Activated gamma-delta T cell treated with Interleukin-2 at 50 U/mL for 16 hours (primary cell): Measurements from ENCODE around the gene BCR.

Source experiments
- DNase-seq: peaks from one replicate; pipeline ENCODE4 v3.0.0-alpha.2; 2020

BCR gene

DNA sequence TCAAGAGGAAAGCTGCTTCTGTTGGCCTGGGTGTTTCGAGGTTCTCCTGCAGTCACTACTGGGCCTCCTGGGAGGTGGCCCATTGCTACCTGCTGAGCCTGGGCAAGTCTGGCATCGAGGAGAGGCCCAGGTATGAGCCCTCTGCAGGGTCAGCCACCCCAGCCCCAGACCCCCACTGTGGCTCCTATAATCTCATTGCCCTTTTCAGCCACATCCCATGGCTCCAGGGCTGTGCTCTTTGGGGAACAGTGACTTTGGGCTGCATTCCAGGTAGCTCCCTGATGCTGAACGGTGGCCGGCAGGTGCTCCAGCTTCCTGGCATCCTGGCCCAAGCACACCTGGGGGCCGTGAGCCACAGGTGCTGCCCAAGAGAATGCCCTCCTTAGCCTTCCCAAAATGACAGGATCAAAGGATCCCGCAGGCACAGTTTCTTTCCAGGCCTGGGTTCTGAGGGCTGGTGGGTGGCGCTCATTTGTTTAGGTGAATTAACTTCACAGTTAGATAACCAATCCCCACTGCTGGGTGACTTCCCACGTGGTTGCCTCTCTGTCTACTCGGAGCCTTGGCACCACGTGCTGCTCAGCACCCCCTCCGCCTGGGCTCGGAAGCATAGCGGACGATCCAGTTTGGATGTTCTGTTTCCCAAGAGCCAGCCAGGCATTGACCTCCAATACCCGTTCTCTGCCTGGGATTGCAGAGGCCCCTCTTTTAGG, 97.4 kb downstream of the BCR start:
- DNase-seq = no peak

- DNase-seq = peak; percentile 38
These were observed 98.8 kb downstream of the BCR start for GRCh38 chr22:23278883-23279675.

- DNase-seq = no peak
These were observed 99.5 kb downstream of the BCR start for GRCh38 chr22:23279781-23280180.

GRCh38 chr22:23280356-23281052, 100.2 kb downstream of the BCR start:
- DNase-seq = no peak

GRCh38 chr22:23281053-23281405, 100.7 kb downstream of the BCR start:
- no peak for DNase-seq

DNA sequence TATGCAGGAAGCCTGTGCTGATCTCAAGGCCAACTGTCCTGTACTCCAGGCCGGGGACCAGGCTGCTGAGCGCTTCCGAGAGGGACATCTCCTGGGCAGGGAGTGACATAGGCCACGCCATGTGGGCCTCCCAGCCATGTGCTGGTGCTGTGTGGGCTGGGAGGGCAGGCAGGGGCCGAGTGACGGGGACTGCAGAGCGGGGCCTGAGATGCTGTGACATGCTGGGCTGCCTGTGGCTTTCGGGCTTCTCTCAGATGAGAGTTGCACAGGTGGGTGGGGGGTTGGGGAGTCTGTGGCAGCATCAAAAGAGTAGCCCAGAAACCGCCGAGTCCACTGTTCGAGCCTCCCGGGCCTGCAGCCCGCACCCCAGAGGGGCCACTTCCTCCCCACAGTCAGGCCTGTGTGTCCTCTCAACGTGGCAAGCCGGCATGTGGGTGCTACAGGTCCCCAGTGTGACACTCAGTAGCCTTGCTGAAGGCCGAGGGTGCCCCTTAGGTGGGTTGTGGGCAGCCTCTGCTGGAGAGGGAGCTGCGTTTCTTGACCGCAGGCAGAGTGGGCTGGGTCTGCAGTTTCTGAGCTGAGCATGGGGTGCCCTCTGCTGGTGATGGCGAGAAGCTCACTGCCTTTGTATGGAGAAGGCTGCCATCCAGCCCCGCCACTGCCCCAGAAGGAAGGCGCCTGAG, 101.2 kb downstream of the BCR start:
- peak; percentile 81 for DNase-seq

DNA sequence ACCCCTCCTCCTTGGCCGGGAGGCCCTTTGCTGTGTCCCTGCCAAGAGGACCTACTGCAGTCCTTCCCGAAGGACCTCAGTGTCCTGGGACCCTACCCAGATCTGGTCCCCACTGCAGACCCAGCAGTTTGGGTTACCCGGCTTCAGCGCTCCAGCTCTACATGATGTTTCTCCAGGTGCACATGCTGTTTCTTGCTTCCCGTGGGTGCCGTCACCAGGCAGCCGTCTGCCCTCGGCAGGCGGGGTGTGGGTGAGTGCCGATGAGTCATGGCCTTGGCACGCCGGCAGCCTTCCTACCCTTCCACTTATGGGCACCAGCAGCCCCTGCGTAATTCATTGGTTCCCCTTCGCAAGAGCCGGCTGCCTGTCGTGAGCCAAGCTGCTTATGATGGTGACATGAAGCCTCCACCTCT, 101.8 kb downstream of the BCR start:
- no peak for DNase-seq

GRCh38 chr22:23282516-23282915, 102.2 kb downstream of the BCR start:
- no peak for DNase-seq

- DNase-seq = no peak
These were observed 102.7 kb downstream of the BCR start for GRCh38 chr22:23282986-23283385.

DNA sequence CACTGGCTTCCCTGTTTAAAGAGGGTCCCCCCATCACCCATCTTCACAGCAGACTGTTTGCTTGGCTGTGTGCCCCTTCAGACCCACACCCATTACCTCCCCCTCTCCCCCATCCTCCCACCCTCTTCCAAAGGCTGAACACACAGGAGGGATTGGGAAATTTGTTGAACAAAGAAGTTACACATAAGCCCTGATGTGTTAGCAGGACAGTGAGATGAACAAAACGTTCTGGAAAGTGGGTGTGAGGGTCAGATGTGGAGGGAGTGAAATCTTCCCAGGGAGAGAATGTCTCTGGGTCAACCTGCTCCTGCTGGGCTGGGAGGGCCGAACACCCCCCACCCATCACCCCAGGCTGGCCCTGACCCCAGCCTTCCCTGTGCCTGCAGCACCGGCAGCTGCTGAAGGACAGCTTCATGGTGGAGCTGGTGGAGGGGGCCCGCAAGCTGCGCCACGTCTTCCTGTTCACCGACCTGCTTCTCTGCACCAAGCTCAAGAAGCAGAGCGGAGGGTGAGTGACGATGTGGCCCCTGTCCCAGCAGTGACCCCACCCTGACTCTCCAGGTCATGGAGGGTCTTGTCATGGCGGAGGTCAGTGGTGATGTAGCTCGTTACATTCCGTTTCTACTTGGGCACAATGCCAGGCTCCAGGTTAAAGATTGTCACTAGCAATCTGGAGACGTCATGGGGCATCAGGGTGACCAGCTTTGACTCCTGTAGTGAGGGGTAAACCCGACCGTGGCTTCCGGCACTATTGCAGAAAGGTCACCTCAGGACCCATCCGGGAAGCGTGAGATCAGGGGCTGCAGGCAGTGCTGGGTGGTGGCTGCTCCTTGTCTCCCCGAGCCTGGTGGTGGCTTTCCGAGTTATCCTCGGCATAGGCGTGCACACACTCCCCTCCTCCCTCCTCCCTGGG, 103.5 kb downstream of the BCR start:
- no peak for DNase-seq

DNA sequence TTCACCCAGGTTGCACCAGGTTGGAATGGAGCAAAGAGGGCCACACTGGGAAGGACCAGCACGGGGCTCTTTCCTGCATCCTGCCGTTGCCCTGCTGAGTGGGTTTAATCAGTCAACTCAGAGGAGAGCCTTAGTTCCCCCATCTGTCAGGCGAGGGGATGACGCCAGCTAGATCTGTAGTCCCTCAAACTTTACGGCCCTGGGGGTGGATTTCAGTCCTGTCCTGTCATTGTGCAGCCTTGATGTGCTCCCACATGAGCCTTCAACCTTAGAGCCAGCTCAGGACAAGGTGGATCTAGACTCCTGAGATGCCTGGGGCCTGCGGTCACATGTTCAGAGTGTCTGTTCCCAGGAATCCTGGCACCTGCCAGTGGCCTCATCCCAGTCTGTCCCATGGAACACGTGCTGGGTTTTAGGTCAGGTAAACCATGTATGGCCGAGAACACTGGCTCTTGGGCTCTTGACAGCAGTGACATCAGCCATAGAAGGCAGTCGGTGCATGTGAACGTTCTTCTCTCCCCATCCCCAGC, 104.3 kb downstream of the BCR start:
- DNase-seq = no peak

- no peak for DNase-seq
These were observed 104.9 kb downstream of the BCR start for GRCh38 chr22:23285236-23285635.

- no peak for DNase-seq
These were observed 105.4 kb downstream of the BCR start for GRCh38 chr22:23285734-23286133.

- no peak for DNase-seq
These were observed 106.0 kb downstream of the BCR start for GRCh38 chr22:23286296-23286695.

GRCh38 chr22:23287136-23288095, 107.1 kb downstream of the BCR start:
- no peak for DNase-seq

GRCh38 chr22:23288301-23289129, 108.2 kb downstream of the BCR start:
- DNase-seq = no peak

DNA sequence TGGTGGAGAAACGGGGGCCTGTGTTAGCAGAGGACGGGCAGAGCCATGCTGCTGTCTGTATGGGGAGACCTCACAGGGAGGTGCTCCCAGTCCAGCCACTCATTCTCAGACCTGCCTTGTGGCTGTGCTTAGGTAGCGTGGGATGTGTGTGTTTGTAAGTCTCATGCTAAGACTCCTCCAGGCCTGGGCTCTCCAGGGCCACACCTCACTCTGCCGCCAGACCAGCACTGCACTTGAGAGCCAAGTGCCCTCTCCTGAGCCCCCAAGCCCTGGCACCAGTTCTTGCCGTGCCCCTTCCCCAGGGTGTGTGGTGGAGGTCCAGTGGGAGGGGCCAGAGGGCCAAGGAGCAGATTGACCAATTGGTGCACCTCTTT, 108.8 kb downstream of the BCR start:
- DNase-seq = no peak

- DNase-seq = peak; percentile 54
These were observed 109.8 kb downstream of the BCR start for GRCh38 chr22:23289851-23290724.
